ENCODE measurements around the gene ZNF837.

- TF ChIP-seq, protein P1, sequence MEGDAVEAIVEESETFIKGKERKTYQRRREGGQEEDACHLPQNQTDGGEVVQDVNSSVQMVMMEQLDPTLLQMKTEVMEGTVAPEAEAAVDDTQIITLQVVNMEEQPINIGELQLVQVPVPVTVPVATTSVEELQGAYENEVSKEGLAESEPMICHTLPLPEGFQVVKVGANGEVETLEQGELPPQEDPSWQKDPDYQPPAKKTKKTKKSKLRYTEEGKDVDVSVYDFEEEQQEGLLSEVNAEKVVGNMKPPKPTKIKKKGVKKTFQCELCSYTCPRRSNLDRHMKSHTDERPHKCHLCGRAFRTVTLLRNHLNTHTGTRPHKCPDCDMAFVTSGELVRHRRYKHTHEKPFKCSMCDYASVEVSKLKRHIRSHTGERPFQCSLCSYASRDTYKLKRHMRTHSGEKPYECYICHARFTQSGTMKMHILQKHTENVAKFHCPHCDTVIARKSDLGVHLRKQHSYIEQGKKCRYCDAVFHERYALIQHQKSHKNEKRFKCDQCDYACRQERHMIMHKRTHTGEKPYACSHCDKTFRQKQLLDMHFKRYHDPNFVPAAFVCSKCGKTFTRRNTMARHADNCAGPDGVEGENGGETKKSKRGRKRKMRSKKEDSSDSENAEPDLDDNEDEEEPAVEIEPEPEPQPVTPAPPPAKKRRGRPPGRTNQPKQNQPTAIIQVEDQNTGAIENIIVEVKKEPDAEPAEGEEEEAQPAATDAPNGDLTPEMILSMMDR (IDR thresholded peaks at IDR 0.05): no peak
- TF ChIP-seq POLR2A (IDR thresholded peaks at IDR 0.05; ENCODE audit: low read depth) (no peak), EP300 (IDR thresholded peaks at IDR 0.05) (no peak), POLR2AphosphoS5 (IDR thresholded peaks at IDR 0.05) (no peak)
These were observed 25.5 kb downstream of the ZNF837 start for GRCh38 chr19:58355215-58355796.

All from esophagus muscularis mucosa (tissue), 4 donors.